OCI-LY1 (cell line): ENCODE measurements around the gene CLK3.

Experiments
- EZH2 ChIP-seq: fragments of 200-600 bp; sonication (generic), shearing (Covaris generic); IDR thresholded peaks from 2 replicates; pipeline ENCODE4 v1.8.0; 2017; ENCODE audit warnings: borderline replicate concordance, mixed run types, mild to moderate bottlenecking, antibody characterized with exemption, low read length, moderate library complexity, mixed read lengths
- TF ChIP-seq, protein P1 (sequence below): fragments of 200-600 bp; sonication (generic), shearing (Covaris generic); IDR thresholded peaks from 2 replicates; pipeline ENCODE4 v1.5.1; 2017; ENCODE audit warnings: mild to moderate bottlenecking, antibody characterized with exemption, low read length, moderate library complexity, mixed read lengths

DNA sequence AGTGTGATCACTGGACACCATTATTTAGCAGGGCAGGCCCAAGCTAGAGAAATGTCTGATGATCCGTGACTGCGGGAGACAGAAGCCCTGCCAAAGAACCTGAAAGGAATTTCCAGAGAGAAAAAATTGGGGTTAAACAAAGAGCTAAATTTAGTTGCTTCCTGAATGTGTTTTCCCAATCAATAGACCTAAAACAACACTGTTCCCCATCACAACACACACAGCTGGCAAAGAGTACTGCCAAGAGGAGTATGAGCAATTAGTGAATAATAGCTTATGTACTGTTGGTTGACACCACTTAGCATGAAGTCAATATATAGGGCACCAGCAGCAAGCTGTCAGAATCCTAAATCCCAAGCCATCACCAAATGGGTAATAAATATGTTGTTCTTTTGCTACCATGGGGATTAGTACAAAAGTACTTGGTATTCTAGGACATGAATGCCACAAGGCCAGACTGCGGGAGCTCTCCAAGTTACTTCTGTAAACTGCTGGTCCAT, 35.7 kb downstream of the CLK3 start:
- TF ChIP-seq, protein P1, sequence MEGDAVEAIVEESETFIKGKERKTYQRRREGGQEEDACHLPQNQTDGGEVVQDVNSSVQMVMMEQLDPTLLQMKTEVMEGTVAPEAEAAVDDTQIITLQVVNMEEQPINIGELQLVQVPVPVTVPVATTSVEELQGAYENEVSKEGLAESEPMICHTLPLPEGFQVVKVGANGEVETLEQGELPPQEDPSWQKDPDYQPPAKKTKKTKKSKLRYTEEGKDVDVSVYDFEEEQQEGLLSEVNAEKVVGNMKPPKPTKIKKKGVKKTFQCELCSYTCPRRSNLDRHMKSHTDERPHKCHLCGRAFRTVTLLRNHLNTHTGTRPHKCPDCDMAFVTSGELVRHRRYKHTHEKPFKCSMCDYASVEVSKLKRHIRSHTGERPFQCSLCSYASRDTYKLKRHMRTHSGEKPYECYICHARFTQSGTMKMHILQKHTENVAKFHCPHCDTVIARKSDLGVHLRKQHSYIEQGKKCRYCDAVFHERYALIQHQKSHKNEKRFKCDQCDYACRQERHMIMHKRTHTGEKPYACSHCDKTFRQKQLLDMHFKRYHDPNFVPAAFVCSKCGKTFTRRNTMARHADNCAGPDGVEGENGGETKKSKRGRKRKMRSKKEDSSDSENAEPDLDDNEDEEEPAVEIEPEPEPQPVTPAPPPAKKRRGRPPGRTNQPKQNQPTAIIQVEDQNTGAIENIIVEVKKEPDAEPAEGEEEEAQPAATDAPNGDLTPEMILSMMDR = no peak
- TF ChIP-seq EZH2 = no peak
